PC-3 (cell line): ENCODE data around the gene PIK3R3.

ENCODE experiments used
- EZH2 ChIP-seq: fragments of 300-600 bp; sonication (generic); IDR thresholded peaks from one replicate; pipeline ENCODE4 v1.6.1; 2017; ENCODE audit warnings: antibody characterized with exemption, mild to moderate bottlenecking, low read length; ENCODE audit not compliant: unreplicated experiment
- TF ChIP-seq, protein P1 (sequence below): fragments of 300-600 bp; sonication (generic); conservative IDR thresholded peaks from 2 replicates; pipeline ENCODE4 v1.5.1; 2017; ENCODE audit warnings: antibody characterized with exemption, low read depth, mild to moderate bottlenecking, low read length

GRCh38 chr1:46043458-46044017 lies 88.9 kb downstream of the PIK3R3 start:
- TF ChIP-seq, protein P1, sequence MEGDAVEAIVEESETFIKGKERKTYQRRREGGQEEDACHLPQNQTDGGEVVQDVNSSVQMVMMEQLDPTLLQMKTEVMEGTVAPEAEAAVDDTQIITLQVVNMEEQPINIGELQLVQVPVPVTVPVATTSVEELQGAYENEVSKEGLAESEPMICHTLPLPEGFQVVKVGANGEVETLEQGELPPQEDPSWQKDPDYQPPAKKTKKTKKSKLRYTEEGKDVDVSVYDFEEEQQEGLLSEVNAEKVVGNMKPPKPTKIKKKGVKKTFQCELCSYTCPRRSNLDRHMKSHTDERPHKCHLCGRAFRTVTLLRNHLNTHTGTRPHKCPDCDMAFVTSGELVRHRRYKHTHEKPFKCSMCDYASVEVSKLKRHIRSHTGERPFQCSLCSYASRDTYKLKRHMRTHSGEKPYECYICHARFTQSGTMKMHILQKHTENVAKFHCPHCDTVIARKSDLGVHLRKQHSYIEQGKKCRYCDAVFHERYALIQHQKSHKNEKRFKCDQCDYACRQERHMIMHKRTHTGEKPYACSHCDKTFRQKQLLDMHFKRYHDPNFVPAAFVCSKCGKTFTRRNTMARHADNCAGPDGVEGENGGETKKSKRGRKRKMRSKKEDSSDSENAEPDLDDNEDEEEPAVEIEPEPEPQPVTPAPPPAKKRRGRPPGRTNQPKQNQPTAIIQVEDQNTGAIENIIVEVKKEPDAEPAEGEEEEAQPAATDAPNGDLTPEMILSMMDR, result no peak
- TF ChIP-seq EZH2, result no peak
